ENCODE measurements around the gene TSHR. TPM values are rescaled to one million over a fixed set of nuclear protein-coding genes. Genes with fewer than 3 reads are reported as not detected.

Gene TSHR
- total and polyA plus RNA-seq, 2 of the 4 experiments (the other 2 are of a cell fraction), result not detected

GRCh38 chr14:81096656-81097055 lies 141.2 kb downstream of the TSHR start:
- no peak for DNase-seq
- H3K4ac ChIP-seq (ENCODE audit: low read depth, low read length), result no peak overlapping the region
- no peak overlapping the region for H2BK120ac ChIP-seq (ENCODE audit: low read depth, low read length)
- in situ Hi-C loops (cut with MboI; ENCODE audit: low sequenced_read_pairs), result no loop called here
- H3K56ac ChIP-seq (ENCODE audit: extremely low read depth, insufficient read depth, low read length), result no peak overlapping the region
- H4K91ac ChIP-seq (ENCODE audit: insufficient read depth, low read depth, low read length), result no peak overlapping the region
- H3K4me1 ChIP-seq (ENCODE audit: control insufficient read depth, insufficient read depth, low read length), result no peaks in the 10 kb centered on the region
- H3K4me3 ChIP-seq (ENCODE audit: insufficient read depth, low read depth, low read length), result no peak overlapping the region
- ChIA-PET POLR2A (ENCODE audit: unreplicated experiment) (interaction anchor here (0.5 kb wide), 1 partner anchor 22 kb away, joined by 3 read pairs; no protein-coding TSS in a partner anchor), CTCF (no interaction called here)
- ATAC-seq (ENCODE audit: low read depth), result no peak
- H3K9ac ChIP-seq (ENCODE audit: low read depth, low read length), result no peak overlapping the region
- intact Hi-C loops (cut with micrococcal nuclease), result no loop called here
- H3K27ac ChIP-seq (ENCODE audit: insufficient read depth, low read length), result no peak overlapping the region
- no peak overlapping the region for H2AK9ac ChIP-seq (replicated peaks; ENCODE audit: low read depth, low read length, poor library complexity)
- WGBS, 2 experiments (ENCODE audit: extremely low coverage in 2 of 2, insufficient read length in 1 of 2), result no CpG with 5 or more reads among the region's 3 CpGs
- no peaks in the 10 kb centered on the region for H3K36me3 ChIP-seq (ENCODE audit: control insufficient read depth, insufficient read depth, low read length)
- no peak overlapping the region for H3K23ac ChIP-seq (ENCODE audit: low read depth, low read length)
- H3K4me2 ChIP-seq (ENCODE audit: low read depth, low read length), result no peak overlapping the region
- H2BK15ac ChIP-seq (ENCODE audit: low read depth, low read length), result no peak overlapping the region
- H2AFZ ChIP-seq (replicated peaks; ENCODE audit: low read length, poor library complexity), result no peak overlapping the region
- TF ChIP-seq RFX5 (IDR thresholded peaks at IDR 0.05; ENCODE audit: low read depth, low read length), result no peak
- TF ChIP-seq FOS (IDR thresholded peaks at IDR 0.05; ENCODE audit: low read depth, low read length), result no peak
- TF ChIP-seq RCOR1 (IDR thresholded peaks at IDR 0.05; ENCODE audit: insufficient replicate concordance, low read length), result no peak
- no peak for TF ChIP-seq BHLHE40 (IDR thresholded peaks at IDR 0.05; ENCODE audit: low read depth, low read length)
- TF ChIP-seq MAZ (IDR thresholded peaks at IDR 0.05; ENCODE audit: borderline replicate concordance, low read depth, low read length), result no peak
- no peak for TF ChIP-seq MXI1 (IDR thresholded peaks at IDR 0.05; ENCODE audit: borderline replicate concordance, low read depth, low read length)
- no peak for TF ChIP-seq CTCF (conservative IDR thresholded peaks at IDR 0.05; ENCODE audit: low read depth, low read length)
- H4K5ac ChIP-seq (ENCODE audit: low read depth, low read length), result no peak overlapping the region
- H3K79me1 ChIP-seq (ENCODE audit: low read depth in 1 of 2, low read length in 2 of 2), result no peaks in the 10 kb centered on the region
- no peak overlapping the region for H2BK5ac ChIP-seq (ENCODE audit: low read depth, low read length, poor library complexity, severe bottlenecking)
- H2BK20ac ChIP-seq (ENCODE audit: low read depth, low read length), result no peak overlapping the region
- no peaks in the 10 kb centered on the region for H4K20me1 ChIP-seq (ENCODE audit: insufficient read depth, low read length)
- no peak overlapping the region for H4K8ac ChIP-seq (ENCODE audit: low read depth in 2 of 2, low read length in 2 of 2)
- no TSS peak for BruUV-seq (replicated peaks)
- no peak overlapping the region for H3K18ac ChIP-seq (ENCODE audit: low read depth, low read length)
- H3K27me3 ChIP-seq (ENCODE audit: control insufficient read depth, insufficient read depth, low read length), result no peaks in the 10 kb centered on the region
- no peak overlapping the region for H2AK5ac ChIP-seq (ENCODE audit: low read depth, low read length)
- dilution Hi-C loops (cut with HindIII; ENCODE audit: low sequenced_read_pairs, unreplicated experiment), result no loop called here
- H3K9me3 ChIP-seq (ENCODE audit: control insufficient read depth, insufficient read depth, low read length), result no peaks in the 10 kb centered on the region
- H3K9me1 ChIP-seq (ENCODE audit: insufficient read depth, low read length), result no peaks in the 10 kb centered on the region
- no peak overlapping the region for H3K14ac ChIP-seq (replicated peaks; ENCODE audit: low read depth, low read length)
